Measurements from ENCODE around the gene PIGB.

DNA sequence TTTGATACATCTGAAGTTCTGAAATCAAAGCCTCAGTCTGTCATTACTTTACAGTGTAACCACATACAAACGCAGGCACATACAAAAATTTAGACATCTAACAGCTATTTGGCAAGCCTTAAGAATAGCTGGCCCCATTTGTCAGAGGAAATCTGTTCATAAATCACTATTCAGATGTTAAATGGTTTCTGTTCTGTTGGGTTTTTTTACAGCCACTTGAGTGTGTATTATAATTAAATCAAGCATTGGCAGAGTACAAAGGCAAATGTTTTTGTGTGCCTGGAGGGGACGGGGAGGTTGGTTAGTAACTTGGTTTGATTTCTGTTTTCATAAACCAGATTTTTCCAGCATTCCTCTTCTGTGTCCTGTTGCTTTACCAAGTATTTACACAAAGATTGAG, 24.1 kb downstream of the PIGB start:
- TF ChIP-seq ZNF121 (CRISPR knock-in tag; IDR thresholded peaks at IDR 0.05) = no peak
- TF ChIP-seq ELF4 (CRISPR knock-in tag; IDR thresholded peaks at IDR 0.05; ENCODE audit: low read depth) = no peak
- no peak for TF ChIP-seq ZNF281 (CRISPR knock-in tag; IDR thresholded peaks at IDR 0.05)
- no peak for TF ChIP-seq ZNF317 (CRISPR knock-in tag; IDR thresholded peaks at IDR 0.05; ENCODE audit: borderline replicate concordance, low read depth)
- TF ChIP-seq, protein P1, sequence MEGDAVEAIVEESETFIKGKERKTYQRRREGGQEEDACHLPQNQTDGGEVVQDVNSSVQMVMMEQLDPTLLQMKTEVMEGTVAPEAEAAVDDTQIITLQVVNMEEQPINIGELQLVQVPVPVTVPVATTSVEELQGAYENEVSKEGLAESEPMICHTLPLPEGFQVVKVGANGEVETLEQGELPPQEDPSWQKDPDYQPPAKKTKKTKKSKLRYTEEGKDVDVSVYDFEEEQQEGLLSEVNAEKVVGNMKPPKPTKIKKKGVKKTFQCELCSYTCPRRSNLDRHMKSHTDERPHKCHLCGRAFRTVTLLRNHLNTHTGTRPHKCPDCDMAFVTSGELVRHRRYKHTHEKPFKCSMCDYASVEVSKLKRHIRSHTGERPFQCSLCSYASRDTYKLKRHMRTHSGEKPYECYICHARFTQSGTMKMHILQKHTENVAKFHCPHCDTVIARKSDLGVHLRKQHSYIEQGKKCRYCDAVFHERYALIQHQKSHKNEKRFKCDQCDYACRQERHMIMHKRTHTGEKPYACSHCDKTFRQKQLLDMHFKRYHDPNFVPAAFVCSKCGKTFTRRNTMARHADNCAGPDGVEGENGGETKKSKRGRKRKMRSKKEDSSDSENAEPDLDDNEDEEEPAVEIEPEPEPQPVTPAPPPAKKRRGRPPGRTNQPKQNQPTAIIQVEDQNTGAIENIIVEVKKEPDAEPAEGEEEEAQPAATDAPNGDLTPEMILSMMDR (IDR thresholded peaks at IDR 0.05) = no peak
- TF ChIP-seq JUN (CRISPR knock-in tag; IDR thresholded peaks at IDR 0.05) = no peak
- TF ChIP-seq, protein P2, sequence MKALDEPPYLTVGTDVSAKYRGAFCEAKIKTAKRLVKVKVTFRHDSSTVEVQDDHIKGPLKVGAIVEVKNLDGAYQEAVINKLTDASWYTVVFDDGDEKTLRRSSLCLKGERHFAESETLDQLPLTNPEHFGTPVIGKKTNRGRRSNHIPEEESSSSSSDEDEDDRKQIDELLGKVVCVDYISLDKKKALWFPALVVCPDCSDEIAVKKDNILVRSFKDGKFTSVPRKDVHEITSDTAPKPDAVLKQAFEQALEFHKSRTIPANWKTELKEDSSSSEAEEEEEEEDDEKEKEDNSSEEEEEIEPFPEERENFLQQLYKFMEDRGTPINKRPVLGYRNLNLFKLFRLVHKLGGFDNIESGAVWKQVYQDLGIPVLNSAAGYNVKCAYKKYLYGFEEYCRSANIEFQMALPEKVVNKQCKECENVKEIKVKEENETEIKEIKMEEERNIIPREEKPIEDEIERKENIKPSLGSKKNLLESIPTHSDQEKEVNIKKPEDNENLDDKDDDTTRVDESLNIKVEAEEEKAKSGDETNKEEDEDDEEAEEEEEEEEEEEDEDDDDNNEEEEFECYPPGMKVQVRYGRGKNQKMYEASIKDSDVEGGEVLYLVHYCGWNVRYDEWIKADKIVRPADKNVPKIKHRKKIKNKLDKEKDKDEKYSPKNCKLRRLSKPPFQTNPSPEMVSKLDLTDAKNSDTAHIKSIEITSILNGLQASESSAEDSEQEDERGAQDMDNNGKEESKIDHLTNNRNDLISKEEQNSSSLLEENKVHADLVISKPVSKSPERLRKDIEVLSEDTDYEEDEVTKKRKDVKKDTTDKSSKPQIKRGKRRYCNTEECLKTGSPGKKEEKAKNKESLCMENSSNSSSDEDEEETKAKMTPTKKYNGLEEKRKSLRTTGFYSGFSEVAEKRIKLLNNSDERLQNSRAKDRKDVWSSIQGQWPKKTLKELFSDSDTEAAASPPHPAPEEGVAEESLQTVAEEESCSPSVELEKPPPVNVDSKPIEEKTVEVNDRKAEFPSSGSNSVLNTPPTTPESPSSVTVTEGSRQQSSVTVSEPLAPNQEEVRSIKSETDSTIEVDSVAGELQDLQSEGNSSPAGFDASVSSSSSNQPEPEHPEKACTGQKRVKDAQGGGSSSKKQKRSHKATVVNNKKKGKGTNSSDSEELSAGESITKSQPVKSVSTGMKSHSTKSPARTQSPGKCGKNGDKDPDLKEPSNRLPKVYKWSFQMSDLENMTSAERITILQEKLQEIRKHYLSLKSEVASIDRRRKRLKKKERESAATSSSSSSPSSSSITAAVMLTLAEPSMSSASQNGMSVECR (CRISPR knock-in tag; IDR thresholded peaks at IDR 0.05; ENCODE audit: borderline replicate concordance) = no peak
- TF ChIP-seq NFE2L1 (CRISPR knock-in tag; IDR thresholded peaks at IDR 0.05) = no peak
- no peak for TF ChIP-seq ZNF219 (CRISPR knock-in tag; IDR thresholded peaks at IDR 0.05; ENCODE audit: borderline replicate concordance)

Measured in WTC11 (cell line).